HepG2 (cell line): ENCODE data around the gene SH3BGRL2. TPM values are rescaled to one million over a fixed set of nuclear protein-coding genes. Genes with fewer than 3 reads are reported as not detected.

Experiments
- ADNP ChIP-seq: sonication (generic); formaldehyde crosslinking; IDR thresholded peaks from 2 replicates; pipeline ENCODE4 v1.4.0; 2020; ENCODE audit warnings: missing genetic modification reagents
- FIP1L1 ChIP-seq: fragments of 200-400 bp; formaldehyde crosslinking; IDR thresholded peaks from 2 replicates; pipeline ENCODE4 v1.6.1; 2018; ENCODE audit warnings: low read depth, mild to moderate bottlenecking, low read length, moderate library complexity, borderline replicate concordance; ENCODE audit not compliant: insufficient read depth
- FLYWCH1 ChIP-seq: sonication (generic); formaldehyde crosslinking; IDR thresholded peaks from 2 replicates; pipeline ENCODE4 v1.8.1; 2023; ENCODE audit warnings: mild to moderate bottlenecking, missing genetic modification reagents
- FOXK1 ChIP-seq: sonication (generic); formaldehyde crosslinking; IDR thresholded peaks from 2 replicates; pipeline ENCODE4 v1.4.0; 2020; ENCODE audit warnings: low read depth, missing genetic modification reagents, borderline replicate concordance
- FUBP1 ChIP-seq: sonication (generic); formaldehyde crosslinking; IDR thresholded peaks from 2 replicates; pipeline ENCODE4 v1.5.1; 2020; ENCODE audit warnings: missing genetic modification reagents, mild to moderate bottlenecking, borderline replicate concordance
- PTBP1 ChIP-seq: fragments of 200-400 bp; formaldehyde crosslinking; IDR thresholded peaks from 2 replicates; pipeline ENCODE4 v1.6.1; 2018; ENCODE audit warnings: low read length, low read depth; ENCODE audit not compliant: poor library complexity, severe bottlenecking
- RCOR2 ChIP-seq: IDR thresholded peaks from 2 replicates; pipeline ENCODE4 v1.6.1; 2016; ENCODE audit warnings: missing biosample characterization, missing genetic modification reagents
- RELA ChIP-seq: sonication (generic); formaldehyde crosslinking; IDR thresholded peaks from 2 replicates; pipeline ENCODE4 v1.4.0; 2020; ENCODE audit warnings: missing genetic modification reagents
- RNF2 ChIP-seq: fragments of 450-650 bp; conservative IDR thresholded peaks from 2 replicates; pipeline ENCODE4 v1.6.1; 2016; ENCODE audit warnings: low read depth
- RXRB ChIP-seq: IDR thresholded peaks from 2 replicates; pipeline ENCODE4 v1.6.1; 2016; ENCODE audit warnings: borderline replicate concordance, missing genetic modification reagents, missing compliant biosample characterization
- SAP130 ChIP-seq: IDR thresholded peaks from 2 replicates; pipeline ENCODE4 v1.6.1; 2016; ENCODE audit warnings: low read depth
- SMC3 ChIP-seq: IDR thresholded peaks from 2 replicates; pipeline ENCODE4 v1.6.1; 2011; ENCODE audit warnings: low read length, improper control_type of control experiment
- SP5 ChIP-seq: IDR thresholded peaks from 2 replicates; pipeline ENCODE4 v1.6.1; 2016; ENCODE audit warnings: low read depth, borderline replicate concordance
- SRF ChIP-seq: IDR thresholded peaks from 2 replicates; pipeline ENCODE4 v1.6.1; 2011; ENCODE audit warnings: mild to moderate bottlenecking, low read depth, low read length, moderate library complexity
- ZNF207 ChIP-seq: fragments of 450-650 bp; IDR thresholded peaks from 2 replicates; pipeline ENCODE4 v1.6.1; 2016; ENCODE audit warnings: antibody characterized with exemption, borderline replicate concordance
- ZNF264 ChIP-seq: sonication (generic); formaldehyde crosslinking; IDR thresholded peaks from 2 replicates; pipeline ENCODE4 v1.4.0; 2020; ENCODE audit warnings: missing genetic modification reagents
- ZNF331 ChIP-seq: sonication (generic); formaldehyde crosslinking; IDR thresholded peaks from 2 replicates; pipeline ENCODE4 v1.4.0; 2020; ENCODE audit warnings: missing genetic modification reagents
- ZNF34 ChIP-seq: sonication (generic); formaldehyde crosslinking; IDR thresholded peaks from 2 replicates; pipeline ENCODE4 v1.4.0; 2020; ENCODE audit warnings: mild to moderate bottlenecking, missing genetic modification reagents, borderline replicate concordance
- ZNF354B ChIP-seq: sonication (generic); formaldehyde crosslinking; IDR thresholded peaks from 2 replicates; pipeline ENCODE4 v1.8.0; 2022; ENCODE audit warnings: mild to moderate bottlenecking, missing genetic modification reagents
- ZNF414 ChIP-seq: sonication (generic); formaldehyde crosslinking; IDR thresholded peaks from 2 replicates; pipeline ENCODE4 v1.5.0; 2020; ENCODE audit warnings: missing genetic modification reagents
- ZNF792 ChIP-seq: IDR thresholded peaks from 2 replicates; pipeline ENCODE4 v1.6.1; 2016
- ZNF891 ChIP-seq: sonication (generic); formaldehyde crosslinking; IDR thresholded peaks from 2 replicates; pipeline ENCODE4 v1.5.0; 2020; ENCODE audit warnings: mild to moderate bottlenecking, missing genetic modification reagents
- ZSCAN12 ChIP-seq: sonication (generic); formaldehyde crosslinking; IDR thresholded peaks from 2 replicates; pipeline ENCODE4 v1.9.0; 2021; ENCODE audit warnings: mild to moderate bottlenecking, missing genetic modification reagents
- polyA plus RNA-seq, 8 experiments: library from polyadenylated mRNA; depleted of rRNA in 3 of 8; stranded (reverse) in 7 of 8; unstranded in 1 of 8; fragments of >200 nt; fragmentation: Illumina TruSeq in 4 of 8; extraction: Trizol in 4 of 8; gene quantifications; 2 replicates each; pipeline versions ENCODE4 v1.2.1 to v1.2.3, GENCODE V29; 2011 to 2016; ENCODE audit warnings: low read depth in 4 of 8, missing spikeins in 1 of 8, mixed read lengths in 1 of 8; ENCODE audit not compliant: insufficient read depth in 1 of 8
- total RNA-seq, 5 experiments: library from RNA; depleted of rRNA; stranded (reverse); fragments of >200 nt; fragmentation: Illumina TruSeq; extraction: Trizol; gene quantifications; 2 replicates each; pipeline ENCODE4 v1.2.3, GENCODE V29; 2016; ENCODE audit warnings: low read depth in 1 of 5
- TF ChIP-seq, protein P1 (sequence below): sonication (generic); formaldehyde crosslinking; IDR thresholded peaks from 2 replicates; pipeline ENCODE4 v1.5.0; 2020; ENCODE audit warnings: missing genetic modification reagents
- TF ChIP-seq, protein P2 (sequence below): sonication (generic); formaldehyde crosslinking; IDR thresholded peaks from 2 replicates; pipeline ENCODE4 v1.9.0; 2022; ENCODE audit warnings: missing genetic modification reagents, mild to moderate bottlenecking, borderline replicate concordance
- TF ChIP-seq, protein P3 (sequence below): sonication (generic); formaldehyde crosslinking; IDR thresholded peaks from 2 replicates; pipeline ENCODE4 v1.4.0; 2020; ENCODE audit warnings: missing genetic modification reagents

SH3BGRL2 gene
- total and polyA plus RNA-seq, 2 of the 13 experiments (the other 11 are each of a cell fraction or from before 2014, with no cell fraction given) = 10.9 to 28.8 TPM

DNA sequence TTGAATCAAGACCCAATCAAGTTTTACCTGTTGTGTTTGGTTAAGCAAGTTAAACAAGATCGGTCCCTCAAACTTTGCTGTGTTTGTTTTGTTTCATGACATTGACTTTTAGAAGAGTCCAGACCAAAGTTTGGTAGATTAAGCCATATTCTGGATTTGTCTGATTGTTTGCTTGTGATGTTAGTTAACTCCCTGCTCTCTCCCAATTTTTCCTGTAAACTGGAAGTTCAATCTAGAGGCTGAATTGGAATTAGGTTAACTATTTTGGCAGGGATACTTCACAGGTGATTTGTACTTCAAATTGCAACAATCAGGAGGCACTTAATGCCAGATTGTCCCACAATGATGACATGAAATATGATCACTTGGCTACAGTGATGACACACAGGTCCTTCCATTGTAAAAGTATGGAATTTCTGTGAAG, 13.6 kb upstream of the SH3BGRL2 start (continued):
- no peak for TF ChIP-seq ZNF414 (CRISPR knock-in tag)
- TF ChIP-seq ZNF207 = no peak
- TF ChIP-seq ZNF792 (CRISPR knock-in tag) = no peak
- TF ChIP-seq, protein P1, sequence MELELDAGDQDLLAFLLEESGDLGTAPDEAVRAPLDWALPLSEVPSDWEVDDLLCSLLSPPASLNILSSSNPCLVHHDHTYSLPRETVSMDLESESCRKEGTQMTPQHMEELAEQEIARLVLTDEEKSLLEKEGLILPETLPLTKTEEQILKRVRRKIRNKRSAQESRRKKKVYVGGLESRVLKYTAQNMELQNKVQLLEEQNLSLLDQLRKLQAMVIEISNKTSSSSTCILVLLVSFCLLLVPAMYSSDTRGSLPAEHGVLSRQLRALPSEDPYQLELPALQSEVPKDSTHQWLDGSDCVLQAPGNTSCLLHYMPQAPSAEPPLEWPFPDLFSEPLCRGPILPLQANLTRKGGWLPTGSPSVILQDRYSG (CRISPR knock-in tag) = no peak
- no peak for TF ChIP-seq SMC3
- TF ChIP-seq, protein P2, sequence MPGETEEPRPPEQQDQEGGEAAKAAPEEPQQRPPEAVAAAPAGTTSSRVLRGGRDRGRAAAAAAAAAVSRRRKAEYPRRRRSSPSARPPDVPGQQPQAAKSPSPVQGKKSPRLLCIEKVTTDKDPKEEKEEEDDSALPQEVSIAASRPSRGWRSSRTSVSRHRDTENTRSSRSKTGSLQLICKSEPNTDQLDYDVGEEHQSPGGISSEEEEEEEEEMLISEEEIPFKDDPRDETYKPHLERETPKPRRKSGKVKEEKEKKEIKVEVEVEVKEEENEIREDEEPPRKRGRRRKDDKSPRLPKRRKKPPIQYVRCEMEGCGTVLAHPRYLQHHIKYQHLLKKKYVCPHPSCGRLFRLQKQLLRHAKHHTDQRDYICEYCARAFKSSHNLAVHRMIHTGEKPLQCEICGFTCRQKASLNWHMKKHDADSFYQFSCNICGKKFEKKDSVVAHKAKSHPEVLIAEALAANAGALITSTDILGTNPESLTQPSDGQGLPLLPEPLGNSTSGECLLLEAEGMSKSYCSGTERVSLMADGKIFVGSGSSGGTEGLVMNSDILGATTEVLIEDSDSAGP (CRISPR knock-in tag) = no peak
- TF ChIP-seq SP5 (CRISPR knock-in tag) = 0 out of 2 replicates have a peak, but pooled peaks have one; percentile 20
- peak; percentile 59; the same call in 1 of the 2 replicates for TF ChIP-seq RXRB (CRISPR knock-in tag)
- TF ChIP-seq ZSCAN12 (CRISPR knock-in tag) = no peak
- TF ChIP-seq SAP130 = peak; percentile 52
- TF ChIP-seq SRF = no peak
- TF ChIP-seq, protein P3, sequence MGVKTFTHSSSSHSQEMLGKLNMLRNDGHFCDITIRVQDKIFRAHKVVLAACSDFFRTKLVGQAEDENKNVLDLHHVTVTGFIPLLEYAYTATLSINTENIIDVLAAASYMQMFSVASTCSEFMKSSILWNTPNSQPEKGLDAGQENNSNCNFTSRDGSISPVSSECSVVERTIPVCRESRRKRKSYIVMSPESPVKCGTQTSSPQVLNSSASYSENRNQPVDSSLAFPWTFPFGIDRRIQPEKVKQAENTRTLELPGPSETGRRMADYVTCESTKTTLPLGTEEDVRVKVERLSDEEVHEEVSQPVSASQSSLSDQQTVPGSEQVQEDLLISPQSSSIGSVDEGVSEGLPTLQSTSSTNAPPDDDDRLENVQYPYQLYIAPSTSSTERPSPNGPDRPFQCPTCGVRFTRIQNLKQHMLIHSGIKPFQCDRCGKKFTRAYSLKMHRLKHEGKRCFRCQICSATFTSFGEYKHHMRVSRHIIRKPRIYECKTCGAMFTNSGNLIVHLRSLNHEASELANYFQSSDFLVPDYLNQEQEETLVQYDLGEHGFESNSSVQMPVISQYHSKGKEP (CRISPR knock-in tag) = no peak
- TF ChIP-seq FLYWCH1 (CRISPR knock-in tag) = no peak
- TF ChIP-seq RELA = no peak
- TF ChIP-seq ZNF34 (CRISPR knock-in tag) = no peak
- TF ChIP-seq ZNF354B (CRISPR knock-in tag) = no peak
- TF ChIP-seq FIP1L1 = no peak
- TF ChIP-seq PTBP1 = no peak
- peak; percentile 70; the same call in 1 of the 2 replicates for TF ChIP-seq RCOR2 (CRISPR knock-in tag)
- TF ChIP-seq ZNF331 (CRISPR knock-in tag) = no peak
- no peak for TF ChIP-seq ADNP (CRISPR knock-in tag)
- no peak for TF ChIP-seq RNF2
- TF ChIP-seq FOXK1 (CRISPR knock-in tag) = peak; percentile 36; the same call in 1 of the 2 replicates
- TF ChIP-seq ZNF891 (CRISPR knock-in tag) = no peak
- TF ChIP-seq ZNF264 (CRISPR knock-in tag) = no peak
- no peak for TF ChIP-seq FUBP1 (CRISPR knock-in tag)
